AG04449 (cell line): ENCODE data around the gene METTL15.

Source experiments
- CTCF ChIA-PET: fragments of 350-600 bp; formaldehyde crosslinking; extraction: SDS; loops from one replicate; lab custom pipeline; 2021; ENCODE audit warnings: antibody characterized with exemption; lab: Yijun Ruan, JAX
- POLR2A ChIA-PET: fragments of 400-600, 350-600 bp; formaldehyde crosslinking; extraction: SDS; loops from one replicate; lab custom pipeline; 2020; ENCODE audit warnings: antibody characterized with exemption, inconsistent platforms; lab: Yijun Ruan, JAX
- DNase-seq: peaks from one replicate; pipeline ENCODE4 v3.0.0-alpha.2; 2010; ENCODE audit warnings: low read depth, low spot score
- H3K4me3 ChIP-seq: 2 replicates; pipeline ENCODE4 v1.5.1; 2011; ENCODE audit warnings: low read depth, mild to moderate bottlenecking, control low read depth, low read length
- CTCF ChIP-seq: IDR thresholded peaks from one replicate; pipeline ENCODE4 v1.5.1; 2011; ENCODE audit warnings: mild to moderate bottlenecking, moderate library complexity, low read length, control low read depth, inconsistent platforms; ENCODE audit not compliant: insufficient read depth; ENCODE audit errors: missing control alignments

METTL15 gene

DNA sequence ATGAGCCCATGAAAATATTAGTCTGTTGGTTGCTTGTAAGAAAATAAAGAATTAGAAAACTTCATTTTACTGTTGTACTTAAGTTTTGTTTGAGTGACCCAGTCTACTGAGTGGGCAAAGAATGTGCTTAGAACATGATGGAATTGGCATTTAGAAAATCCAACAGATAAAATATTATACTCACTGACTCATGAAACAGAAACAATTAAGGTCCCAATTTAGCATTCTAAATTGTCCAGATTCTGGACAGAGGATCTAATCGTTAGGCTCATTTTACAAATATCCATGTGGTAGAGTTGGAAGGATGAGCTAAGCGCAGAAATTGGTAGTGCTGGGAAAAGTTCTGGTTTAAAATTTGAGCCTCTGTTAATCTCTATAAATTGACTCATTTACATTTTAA, 45.4 kb downstream of the METTL15 start:
- TF ChIP-seq CTCF = no peak
- DNase-seq = peak; percentile 49
- CTCF ChIA-PET = no interaction called here
- H3K4me3 ChIP-seq = no peak overlapping the region
- POLR2A ChIA-PET = interaction anchor here (0.9 kb wide), 1 partner anchor 46 kb away, joined by 3 read pairs; the partner anchor contains the start of genes KIF18A and METTL15

GRCh38 chr11:28168718-28169117, 60.5 kb downstream of the METTL15 start:
- CTCF ChIA-PET = no interaction called here
- H3K4me3 ChIP-seq = no peak overlapping the region

GRCh38 chr11:28169816-28170215, 61.6 kb downstream of the METTL15 start:
- ChIA-PET POLR2A (no interaction called here), CTCF (no interaction called here)
- DNase-seq = no peak

More at GRCh38 chr11:28168718-28169117, 60.5 kb downstream of the METTL15 start:
- POLR2A ChIA-PET = no interaction called here
- no peak for DNase-seq
- TF ChIP-seq CTCF = no peak

DNA sequence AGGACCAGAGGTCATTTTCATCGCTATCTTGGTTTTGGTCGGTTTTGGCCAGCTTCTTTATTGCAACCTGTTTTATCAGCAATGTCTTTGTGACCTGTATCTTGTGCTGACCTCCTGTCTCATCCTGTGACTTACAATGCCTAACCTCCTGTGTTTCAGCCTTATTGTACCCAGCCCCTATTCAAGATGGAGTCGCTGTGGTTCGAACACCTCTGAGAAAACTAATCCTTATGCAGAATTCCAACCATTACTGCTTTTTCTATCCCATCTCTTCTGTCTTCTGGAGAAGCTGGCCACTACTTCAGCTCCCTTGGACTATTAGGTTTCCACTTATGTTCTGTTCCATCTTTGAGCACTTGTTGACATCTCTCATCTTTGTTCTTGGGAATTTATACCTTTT, 62.6 kb downstream of the METTL15 start:
- no peak for TF ChIP-seq CTCF
- DNase-seq = no peak
- POLR2A ChIA-PET = no interaction called here
- CTCF ChIA-PET = no interaction called here
- no peak overlapping the region for H3K4me3 ChIP-seq

More at GRCh38 chr11:28169816-28170215, 61.6 kb downstream of the METTL15 start:
- no peak for TF ChIP-seq CTCF
- H3K4me3 ChIP-seq = no peak overlapping the region

- no peak for DNase-seq
- TF ChIP-seq CTCF = no peak
- H3K4me3 ChIP-seq = no peak overlapping the region
- POLR2A ChIA-PET = no interaction called here
- CTCF ChIA-PET = no interaction called here
Observed at GRCh38 chr11:28176351-28176750, 68.2 kb downstream of the METTL15 start.

GRCh38 chr11:28195449-28195848, 87.3 kb downstream of the METTL15 start:
- DNase-seq = no peak
- CTCF ChIA-PET = no interaction called here
- POLR2A ChIA-PET = no interaction called here
- no peak overlapping the region for H3K4me3 ChIP-seq
- TF ChIP-seq CTCF = no peak
